ES-I3 (cell line): ENCODE measurements around the gene ZNF771.
"Not testable (repeated sequence)": the region's sequence is repeated elsewhere in the genome, so short reads cannot be mapped to it uniquely, and the experiment has no call there.

Source experiments
- H3K36me3 ChIP-seq: 2 replicates; pipeline ENCODE4 v1.6.1; 2013; ENCODE audit warnings: mild to moderate bottlenecking, low read length, control low read depth, moderate library complexity; ENCODE audit not compliant: insufficient read depth
- H3K4me1 ChIP-seq: 2 replicates; pipeline ENCODE4 v1.6.1; 2013; ENCODE audit warnings: mild to moderate bottlenecking, control low read depth, low read length; ENCODE audit not compliant: insufficient read depth
- H3K9ac ChIP-seq: 2 replicates; pipeline ENCODE4 v1.6.1; 2013; ENCODE audit warnings: low read depth, mild to moderate bottlenecking, low read length, moderate library complexity
- H3K9me3 ChIP-seq: 2 replicates; pipeline ENCODE4 v1.6.1; 2013; ENCODE audit warnings: mild to moderate bottlenecking, low read length, moderate library complexity; ENCODE audit not compliant: control insufficient read depth, insufficient read depth

The ZNF771 gene

GRCh38 chr16:30380072-30380802, 27.2 kb upstream of the ZNF771 start:
- H3K36me3 ChIP-seq: no peaks in the 10 kb centered on the region
- peaks cover 7% of the 10 kb centered on the region for H3K4me1 ChIP-seq
- no peaks in the 10 kb centered on the region for H3K9me3 ChIP-seq
- no peak overlapping the region for H3K9ac ChIP-seq

GRCh38 chr16:30380803-30381208, 26.6 kb upstream of the ZNF771 start:
- no peak overlapping the region for H3K9ac ChIP-seq
- H3K36me3 ChIP-seq: no peaks in the 10 kb centered on the region

GRCh38 chr16:30381291-30382041, 25.9 kb upstream of the ZNF771 start:
- Histone ChIP-seq H3K4me1 (peaks cover 7% of the 10 kb centered on the region), H3K9me3 (no peaks in the 10 kb centered on the region), H3K36me3 (no peaks in the 10 kb centered on the region), H3K9ac (no peak overlapping the region)

More at GRCh38 chr16:30380803-30381208, 26.6 kb upstream of the ZNF771 start:
- no peaks in the 10 kb centered on the region for H3K9me3 ChIP-seq
- H3K4me1 ChIP-seq: peaks cover 7% of the 10 kb centered on the region

GRCh38 chr16:30382111-30382881, 25.1 kb upstream of the ZNF771 start, which contains the start of gene SEPTIN1:
Gene SEPTIN1 (minus strand): TSS chr16:30382561. CDS start chr16:30382542, 19 bp downstream.
- Histone ChIP-seq H3K9me3 (no peaks in the 10 kb centered on the region), H3K36me3 (no peaks in the 10 kb centered on the region), H3K4me1 (peaks cover 7% of the 10 kb centered on the region), H3K9ac (no peak within 1 kb of the TSS)

GRCh38 chr16:30383521-30383920, 23.9 kb upstream of the ZNF771 start:
- H3K9me3 ChIP-seq: no peaks in the 10 kb centered on the region
- no peak overlapping the region for H3K9ac ChIP-seq
- H3K36me3 ChIP-seq: no peaks in the 10 kb centered on the region
- H3K4me1 ChIP-seq: peaks cover 7% of the 10 kb centered on the region

GRCh38 chr16:30394592-30395154, 12.7 kb upstream of the ZNF771 start:
- Histone ChIP-seq H3K4me1 (peaks cover 13% of the 10 kb centered on the region), H3K36me3 (no peaks in the 10 kb centered on the region), H3K9ac (peak overlapping the region; percentile 91), H3K9me3 (no peaks in the 10 kb centered on the region)

- Histone ChIP-seq H3K9ac (peak within 1 kb of the TSS; percentile 91), H3K4me1 (peaks cover 15% of the 10 kb centered on the region), H3K36me3 (no peaks in the 10 kb centered on the region), H3K9me3 (no peaks in the 10 kb centered on the region)
Measured at GRCh38 chr16:30395155-30395991, 12.0 kb upstream of the ZNF771 start, which contains the start of gene ZNF48. Gene ZNF48 (plus strand): TSS chr16:30395420. CDS start chr16:30395795, 375 bp downstream.

- peaks cover 15% of the 10 kb centered on the region for H3K4me1 ChIP-seq
- no peaks in the 10 kb centered on the region for H3K36me3 ChIP-seq
- H3K9ac ChIP-seq: peak overlapping the region; percentile 74
- H3K9me3 ChIP-seq: no peaks in the 10 kb centered on the region
Measured at GRCh38 chr16:30395992-30396585, 11.3 kb upstream of the ZNF771 start.

GRCh38 chr16:30396627-30397026, 10.8 kb upstream of the ZNF771 start:
- H3K9ac ChIP-seq, H3K9me3 ChIP-seq, H3K36me3 ChIP-seq: not testable (repeated sequence)
- peaks cover 15% of the 10 kb centered on the region for H3K4me1 ChIP-seq

GRCh38 chr16:30397056-30397455, 10.3 kb upstream of the ZNF771 start:
- Histone ChIP-seq H3K4me1 (peaks cover 15% of the 10 kb centered on the region), H3K36me3 (no peaks in the 10 kb centered on the region), H3K9me3 (no peaks in the 10 kb centered on the region), H3K9ac (no peak overlapping the region)

GRCh38 chr16:30397776-30398660, 9.4 kb upstream of the ZNF771 start:
- H3K9me3 ChIP-seq: no peaks in the 10 kb centered on the region
- no peaks in the 10 kb centered on the region for H3K36me3 ChIP-seq
- no peak overlapping the region for H3K9ac ChIP-seq
- H3K4me1 ChIP-seq: peaks cover 15% of the 10 kb centered on the region

- no peaks in the 10 kb centered on the region for H3K36me3 ChIP-seq
- H3K9me3 ChIP-seq: no peaks in the 10 kb centered on the region
- H3K9ac ChIP-seq: no peak overlapping the region
- H3K4me1 ChIP-seq: peaks cover 15% of the 10 kb centered on the region
Measured at GRCh38 chr16:30398661-30399434, 8.6 kb upstream of the ZNF771 start.
